Ovary (tissue), 3 donors: ENCODE measurements around the gene TRMT5.

Experiments used
- CTCF ChIP-seq, 3 donors: fragments of 450-650 bp in 2 of 3; fragments of 200-600 bp in 1 of 3; IDR thresholded peaks; one replicate each; pipeline versions ENCODE4 v1.5.1 to v1.8.0; 2016 to 2022; ENCODE audit warnings: antibody characterized with exemption in 3 of 3, mild to moderate bottlenecking in 1 of 3
- EP300 ChIP-seq: sonication (generic); formaldehyde crosslinking; IDR thresholded peaks from one replicate; pipeline ENCODE4 v1.6.1; 2017; ENCODE audit warnings: antibody characterized with exemption
- POLR2A ChIP-seq: fragments of 450-650 bp; IDR thresholded peaks from one replicate; pipeline ENCODE4 v1.6.1; 2017; ENCODE audit warnings: antibody characterized with exemption, mild to moderate bottlenecking, moderate library complexity
- donor health status: DM: no; HTN: no; CAD: no.

- no peak for TF ChIP-seq CTCF (IDR thresholded peaks at IDR 0.05)
- TF ChIP-seq POLR2A, result no peak
- no peak for TF ChIP-seq EP300
These were observed 24.2 kb downstream of the TRMT5 start for GRCh38 chr14:60956632-60957031.
